HL-60 (cell line): ENCODE results near the gene FILIP1L.

Experiments
- DNase-seq, 2 experiments: peaks; one replicate each; pipeline ENCODE4 v3.0.0-alpha.2; 2010 to 2020; ENCODE audit warnings: low read depth in 1 of 2, low spot score in 1 of 2
- H3K27ac ChIP-seq: fragments of 250-450 bp; sonication (Bioruptor Pico); replicated peaks from 2 replicates; pipeline ENCODE4 v1.5.1; 2020; ENCODE audit warnings: mild to moderate bottlenecking, moderate library complexity
- H3K27me3 ChIP-seq: fragments of 250-450 bp; sonication (Bioruptor Pico); 2 replicates; pipeline ENCODE4 v1.5.1; 2021; ENCODE audit warnings: mild to moderate bottlenecking, moderate library complexity; ENCODE audit not compliant: insufficient read depth, poor library complexity, severe bottlenecking
- H3K4me3 ChIP-seq: replicated peaks from 2 replicates; pipeline ENCODE4 v1.5.1; 2011; ENCODE audit warnings: mild to moderate bottlenecking, control low read depth, low read length; ENCODE audit not compliant: insufficient read depth
- CTCF ChIP-seq: IDR thresholded peaks from one replicate; pipeline ENCODE4 v1.5.1; 2011; ENCODE audit warnings: low read length, control low read depth, inconsistent platforms; ENCODE audit not compliant: insufficient read depth
- GABPA ChIP-seq: IDR thresholded peaks from 2 replicates; pipeline ENCODE4 v1.6.1; 2012; ENCODE audit warnings: low read depth
- POLR2AphosphoS5 ChIP-seq: IDR thresholded peaks from 2 replicates; pipeline ENCODE4 v1.6.1; 2012; ENCODE audit warnings: low read depth
- REST ChIP-seq: IDR thresholded peaks from 2 replicates; pipeline ENCODE4 v1.6.1; 2012; ENCODE audit warnings: low read depth; ENCODE audit not compliant: insufficient replicate concordance
- SPI1 ChIP-seq: IDR thresholded peaks from 2 replicates; pipeline ENCODE4 v1.6.1; 2012; ENCODE audit warnings: low read depth, mild to moderate bottlenecking, borderline replicate concordance

The FILIP1L gene

GRCh38 chr3:100100425-100100824 lies 13.9 kb downstream of the FILIP1L start:
- Histone ChIP-seq H3K4me3 (no peak overlapping the region), H3K27ac (no peak overlapping the region), H3K27me3 (no peaks in the 10 kb centered on the region)
- no peak for DNase-seq
- no peak for TF ChIP-seq CTCF
- TF ChIP-seq GABPA, result no peak
- no peak for TF ChIP-seq REST
- TF ChIP-seq POLR2AphosphoS5, result no peak
- TF ChIP-seq SPI1, result no peak

- Histone ChIP-seq H3K27me3 (no peaks in the 10 kb centered on the region), H3K4me3 (no peak overlapping the region), H3K27ac (no peak overlapping the region)
- TF ChIP-seq GABPA (no peak), REST (no peak), POLR2AphosphoS5 (no peak), SPI1 (no peak), CTCF (no peak)
- no peak for DNase-seq
These were observed 14.7 kb downstream of the FILIP1L start for GRCh38 chr3:100099621-100100020.

- Histone ChIP-seq H3K27ac (no peak overlapping the region), H3K4me3 (no peak overlapping the region), H3K27me3 (no peaks in the 10 kb centered on the region)
- DNase-seq, result no peak
- TF ChIP-seq CTCF, result no peak
- TF ChIP-seq SPI1, result no peak
- no peak for TF ChIP-seq GABPA
- TF ChIP-seq POLR2AphosphoS5, result no peak
- no peak for TF ChIP-seq REST
These were observed 15.6 kb downstream of the FILIP1L start for GRCh38 chr3:100098784-100099070.
